Measurements from ENCODE around the gene CT45A8.
"Not testable (repeated sequence)": the region's sequence is repeated elsewhere in the genome, so short reads cannot be mapped to it uniquely, and the experiment has no call there.

Gene CT45A8

GRCh38 chrX:135854438-135854837, at the start of gene CT45A8:
Gene CT45A8 (minus strand): TSS chrX:135854538. CDS start chrX:135850783, 3,755 bp downstream.
- not testable (repeated sequence) for DNase-seq (ENCODE audit: low read depth)

- no peak for DNase-seq (ENCODE audit: low read depth)
These were observed 39.0 kb upstream of the CT45A8 start, which contains the start of the genes CT45A10 and SAGE1 for GRCh38 chrX:135893294-135893817. Gene CT45A10 (minus strand): TSS chrX:135893444. CDS start chrX:135885344, 8,100 bp downstream. Gene SAGE1 (plus strand): TSS chrX:135893716. CDS start chrX:135896243, 2,527 bp downstream.

GRCh38 chrX:135892781-135893180, 38.4 kb upstream of the CT45A8 start:
- no peak for DNase-seq (ENCODE audit: low read depth)

- DNase-seq (ENCODE audit: low read depth), result no peak
These were observed 35.8 kb upstream of the CT45A8 start for GRCh38 chrX:135890087-135890585.

- not testable (repeated sequence) for DNase-seq (ENCODE audit: low read depth)
These were observed 34.6 kb upstream of the CT45A8 start for GRCh38 chrX:135888976-135889375.

- DNase-seq (ENCODE audit: low read depth), result not testable (repeated sequence)
These were observed 33.9 kb upstream of the CT45A8 start for GRCh38 chrX:135888230-135888629.

- DNase-seq (ENCODE audit: low read depth), result not testable (repeated sequence)
These were observed 28.4 kb upstream of the CT45A8 start for GRCh38 chrX:135882741-135883140.

- not testable (repeated sequence) for DNase-seq (ENCODE audit: low read depth)
These were observed 17.4 kb upstream of the CT45A8 start, which contains the start of gene CT45A9 for GRCh38 chrX:135871712-135872111. Gene CT45A9 (minus strand): TSS chrX:135871812. CDS start chrX:135868061, 3,751 bp downstream.

GRCh38 chrX:135837180-135837579, 17.2 kb downstream of the CT45A8 start, which contains the start of gene CT45A7:
Gene CT45A7 (minus strand): TSS chrX:135837280. CDS start chrX:135833533, 3,747 bp downstream.
- not testable (repeated sequence) for DNase-seq (ENCODE audit: low read depth)

- not testable (repeated sequence) for DNase-seq (ENCODE audit: low read depth)
These were observed 34.4 kb downstream of the CT45A8 start, which contains the start of gene CT45A2 for GRCh38 chrX:135819912-135820311. Gene CT45A2 (minus strand): TSS chrX:135820012. CDS start chrX:135816265, 3,747 bp downstream.

GRCh38 chrX:135802687-135803086, 51.7 kb downstream of the CT45A8 start, which contains the start of gene CT45A6:
Gene CT45A6 (minus strand): TSS chrX:135802787. CDS start chrX:135798993, 3,794 bp downstream.
- DNase-seq (ENCODE audit: low read depth), result not testable (repeated sequence)
